ENCODE results near the gene ASB11. TPM values are rescaled to one million over a fixed set of nuclear protein-coding genes. Genes with fewer than 3 reads are reported as not detected.

The ASB11 gene
- total and polyA plus RNA-seq, 2 donors = 0.05 TPM

GRCh38 chrX:15254852-15255251 lies 60.6 kb downstream of the ASB11 start:
- no peaks in the 10 kb centered on the region for H3K4me1 ChIP-seq (ENCODE audit: control insufficient read depth in 2 of 2, insufficient read depth in 2 of 2, low read length in 2 of 2)
- H3K27me3 ChIP-seq (ENCODE audit: control insufficient read depth in 2 of 2, insufficient read depth in 1 of 2, low read length in 1 of 2) = no peaks in the 10 kb centered on the region
- no peak for DNase-seq (ENCODE audit: low read depth in 6 of 9, low spot score in 9 of 9)
- H3K36me3 ChIP-seq (ENCODE audit: control insufficient read depth in 2 of 2, insufficient read depth in 2 of 2, low read length in 1 of 2) = no peaks in the 10 kb centered on the region
- H3K9me3 ChIP-seq (ENCODE audit: control insufficient read depth in 2 of 2, insufficient read depth in 1 of 2, low read length in 1 of 2) = no peaks in the 10 kb centered on the region
- H3K27ac ChIP-seq (ENCODE audit: low read depth in 1 of 2, low read length in 1 of 2) = no peak overlapping the region
- H3K4me3 ChIP-seq (ENCODE audit: low read length in 2 of 2) = no peak overlapping the region

- Histone ChIP-seq H3K27ac (ENCODE audit: low read depth in 1 of 2, low read length in 1 of 2) (no peak overlapping the region), H3K9me3 (ENCODE audit: control insufficient read depth in 2 of 2, insufficient read depth in 1 of 2, low read length in 1 of 2) (no peaks in the 10 kb centered on the region), H3K27me3 (ENCODE audit: control insufficient read depth in 2 of 2, insufficient read depth in 1 of 2, low read length in 1 of 2) (no peaks in the 10 kb centered on the region), H3K36me3 (ENCODE audit: control insufficient read depth in 2 of 2, insufficient read depth in 2 of 2, low read length in 1 of 2) (no peaks in the 10 kb centered on the region), H3K4me1 (ENCODE audit: control insufficient read depth in 2 of 2, insufficient read depth in 2 of 2, low read length in 2 of 2) (no peaks in the 10 kb centered on the region), H3K4me3 (ENCODE audit: low read length in 2 of 2) (no peak overlapping the region)
- WGBS = 98% methylated on average over 4 of the region's 4 CpGs
- no peak for DNase-seq (ENCODE audit: low read depth in 6 of 9, low spot score in 9 of 9)
These were observed 69.5 kb downstream of the ASB11 start for GRCh38 chrX:15245896-15246295.

GRCh38 chrX:15244421-15244820 lies 71.0 kb downstream of the ASB11 start:
- H3K9me3 ChIP-seq (ENCODE audit: control insufficient read depth in 2 of 2, insufficient read depth in 1 of 2, low read length in 1 of 2) = no peaks in the 10 kb centered on the region
- H3K4me1 ChIP-seq (ENCODE audit: control insufficient read depth in 2 of 2, insufficient read depth in 2 of 2, low read length in 2 of 2) = no peaks in the 10 kb centered on the region
- no peaks in the 10 kb centered on the region for H3K27me3 ChIP-seq (ENCODE audit: control insufficient read depth in 2 of 2, insufficient read depth in 1 of 2, low read length in 1 of 2)
- no peak for DNase-seq (ENCODE audit: low read depth in 6 of 9, low spot score in 9 of 9)
- no peak overlapping the region for H3K27ac ChIP-seq (ENCODE audit: low read depth in 1 of 2, low read length in 1 of 2)
- no peak overlapping the region for H3K4me3 ChIP-seq (ENCODE audit: low read length in 2 of 2)
- no peaks in the 10 kb centered on the region for H3K36me3 ChIP-seq (ENCODE audit: control insufficient read depth in 2 of 2, insufficient read depth in 2 of 2, low read length in 1 of 2)
- WGBS = 96% methylated on average over 5 of the region's 5 CpGs

- no peaks in the 10 kb centered on the region for H3K27me3 ChIP-seq (ENCODE audit: control insufficient read depth in 2 of 2, insufficient read depth in 1 of 2, low read length in 1 of 2)
These were observed 72.4 kb downstream of the ASB11 start for GRCh38 chrX:15242899-15243555.

GRCh38 chrX:15241301-15241700 lies 74.1 kb downstream of the ASB11 start:
- H3K9me3 ChIP-seq (ENCODE audit: control insufficient read depth in 2 of 2, insufficient read depth in 1 of 2, low read length in 1 of 2) = no peaks in the 10 kb centered on the region
- H3K27ac ChIP-seq (ENCODE audit: low read depth in 1 of 2, low read length in 1 of 2) = no peak overlapping the region
- H3K36me3 ChIP-seq (ENCODE audit: control insufficient read depth in 2 of 2, insufficient read depth in 2 of 2, low read length in 1 of 2) = no peaks in the 10 kb centered on the region
- WGBS = 93% methylated on average over 3 of the region's 3 CpGs
- H3K4me3 ChIP-seq (ENCODE audit: low read length in 2 of 2) = no peak overlapping the region
- no peak for DNase-seq (ENCODE audit: low read depth in 6 of 9, low spot score in 9 of 9)
- no peaks in the 10 kb centered on the region for H3K27me3 ChIP-seq (ENCODE audit: control insufficient read depth in 2 of 2, insufficient read depth in 1 of 2, low read length in 1 of 2)
- H3K4me1 ChIP-seq (ENCODE audit: control insufficient read depth in 2 of 2, insufficient read depth in 2 of 2, low read length in 2 of 2) = no peaks in the 10 kb centered on the region

More at GRCh38 chrX:15242899-15243555, 72.4 kb downstream of the ASB11 start:
- WGBS = 50% methylated on average over 5 of the region's 5 CpGs
- Histone ChIP-seq H3K9me3 (ENCODE audit: control insufficient read depth in 2 of 2, insufficient read depth in 1 of 2, low read length in 1 of 2) (no peaks in the 10 kb centered on the region), H3K27ac (ENCODE audit: low read depth in 1 of 2, low read length in 1 of 2) (no peak overlapping the region), H3K4me1 (ENCODE audit: control insufficient read depth in 2 of 2, insufficient read depth in 2 of 2, low read length in 2 of 2) (no peaks in the 10 kb centered on the region), H3K4me3 (ENCODE audit: low read length in 2 of 2) (no peak overlapping the region), H3K36me3 (ENCODE audit: control insufficient read depth in 2 of 2, insufficient read depth in 2 of 2, low read length in 1 of 2) (no peaks in the 10 kb centered on the region)
- DNase-seq (ENCODE audit: low read depth in 6 of 9, low spot score in 9 of 9) = peak in 4 of 9 donors; percentile 1 to 33 (median 14)

GRCh38 chrX:15240414-15240813 lies 75.0 kb downstream of the ASB11 start:
- H3K4me3 ChIP-seq (ENCODE audit: low read length in 2 of 2) = no peak overlapping the region
- DNase-seq (ENCODE audit: low read depth in 6 of 9, low spot score in 9 of 9) = no peak
- H3K9me3 ChIP-seq (ENCODE audit: control insufficient read depth in 2 of 2, insufficient read depth in 1 of 2, low read length in 1 of 2) = no peaks in the 10 kb centered on the region
- no peaks in the 10 kb centered on the region for H3K36me3 ChIP-seq (ENCODE audit: control insufficient read depth in 2 of 2, insufficient read depth in 2 of 2, low read length in 1 of 2)
- H3K27me3 ChIP-seq (ENCODE audit: control insufficient read depth in 2 of 2, insufficient read depth in 1 of 2, low read length in 1 of 2) = no peaks in the 10 kb centered on the region
- no peak overlapping the region for H3K27ac ChIP-seq (ENCODE audit: low read depth in 1 of 2, low read length in 1 of 2)
- H3K4me1 ChIP-seq (ENCODE audit: control insufficient read depth in 2 of 2, insufficient read depth in 2 of 2, low read length in 2 of 2) = no peaks in the 10 kb centered on the region
- 98% methylated on average over 5 of the region's 5 CpGs for WGBS

- H3K4me3 ChIP-seq (ENCODE audit: low read length in 2 of 2) = no peak overlapping the region
- WGBS = 94% methylated on average over 3 of the region's 3 CpGs
- no peaks in the 10 kb centered on the region for H3K4me1 ChIP-seq (ENCODE audit: control insufficient read depth in 2 of 2, insufficient read depth in 2 of 2, low read length in 2 of 2)
- H3K36me3 ChIP-seq (ENCODE audit: control insufficient read depth in 2 of 2, insufficient read depth in 2 of 2, low read length in 1 of 2) = no peaks in the 10 kb centered on the region
- DNase-seq (ENCODE audit: low read depth in 6 of 9, low spot score in 9 of 9) = no peak
- no peaks in the 10 kb centered on the region for H3K9me3 ChIP-seq (ENCODE audit: control insufficient read depth in 2 of 2, insufficient read depth in 1 of 2, low read length in 1 of 2)
- no peak overlapping the region for H3K27ac ChIP-seq (ENCODE audit: low read depth in 1 of 2, low read length in 1 of 2)
- H3K27me3 ChIP-seq (ENCODE audit: control insufficient read depth in 2 of 2, insufficient read depth in 1 of 2, low read length in 1 of 2) = no peaks in the 10 kb centered on the region
These were observed 79.3 kb downstream of the ASB11 start for GRCh38 chrX:15236146-15236545.

- Histone ChIP-seq H3K4me1 (ENCODE audit: control insufficient read depth in 2 of 2, insufficient read depth in 2 of 2, low read length in 2 of 2) (no peaks in the 10 kb centered on the region), H3K27me3 (ENCODE audit: control insufficient read depth in 2 of 2, insufficient read depth in 1 of 2, low read length in 1 of 2) (no peaks in the 10 kb centered on the region), H3K9me3 (ENCODE audit: control insufficient read depth in 2 of 2, insufficient read depth in 1 of 2, low read length in 1 of 2) (no peaks in the 10 kb centered on the region), H3K36me3 (ENCODE audit: control insufficient read depth in 2 of 2, insufficient read depth in 2 of 2, low read length in 1 of 2) (no peaks in the 10 kb centered on the region), H3K4me3 (ENCODE audit: low read length in 2 of 2) (no peak overlapping the region), H3K27ac (ENCODE audit: low read depth in 1 of 2, low read length in 1 of 2) (no peak overlapping the region)
- 82% methylated on average over 1 of the region's 1 CpG for WGBS
- no peak for DNase-seq (ENCODE audit: low read depth in 6 of 9, low spot score in 9 of 9)
These were observed 80.4 kb downstream of the ASB11 start for GRCh38 chrX:15235001-15235400.

- Histone ChIP-seq H3K27me3 (ENCODE audit: control insufficient read depth in 2 of 2, insufficient read depth in 1 of 2, low read length in 1 of 2) (no peaks in the 10 kb centered on the region), H3K4me1 (ENCODE audit: control insufficient read depth in 2 of 2, insufficient read depth in 2 of 2, low read length in 2 of 2) (no peaks in the 10 kb centered on the region), H3K36me3 (ENCODE audit: control insufficient read depth in 2 of 2, insufficient read depth in 2 of 2, low read length in 1 of 2) (no peaks in the 10 kb centered on the region), H3K27ac (ENCODE audit: low read depth in 1 of 2, low read length in 1 of 2) (no peak overlapping the region), H3K9me3 (ENCODE audit: control insufficient read depth in 2 of 2, insufficient read depth in 1 of 2, low read length in 1 of 2) (no peaks in the 10 kb centered on the region), H3K4me3 (ENCODE audit: low read length in 2 of 2) (no peak overlapping the region)
- WGBS = 92% methylated on average over 3 of the region's 3 CpGs
- no peak for DNase-seq (ENCODE audit: low read depth in 6 of 9, low spot score in 9 of 9)
These were observed 81.9 kb downstream of the ASB11 start for GRCh38 chrX:15233416-15234015.
